ENCODE measurements around the gene NR1D1. TPM values are rescaled to one million over a fixed set of nuclear protein-coding genes. Genes with fewer than 3 reads are reported as not detected.

The NR1D1 gene
- polyA plus RNA-seq, 1 donor = 4.1 TPM

- DNase-seq = no peak
These were observed 11.9 kb upstream of the NR1D1 start for GRCh38 chr17:40112191-40112711.

GRCh38 chr17:40111221-40112128 is 11.1 kb upstream of the NR1D1 start:
- peak; percentile 95 for DNase-seq

GRCh38 chr17:40110026-40110845 is 9.8 kb upstream of the NR1D1 start:
- no peak for DNase-seq

GRCh38 chr17:40108970-40109824 is 8.8 kb upstream of the NR1D1 start:
- DNase-seq = no peak

GRCh38 chr17:40107522-40108174 is 7.3 kb upstream of the NR1D1 start:
- no peak for DNase-seq

- DNase-seq = no peak
These were observed 6.6 kb upstream of the NR1D1 start for GRCh38 chr17:40106760-40107521.

- no peak for DNase-seq
These were observed 5.7 kb upstream of the NR1D1 start for GRCh38 chr17:40105861-40106759.

- DNase-seq = no peak
These were observed 4.5 kb upstream of the NR1D1 start for GRCh38 chr17:40104594-40105486.

- DNase-seq = no peak
These were observed 3.3 kb upstream of the NR1D1 start for GRCh38 chr17:40103688-40104087.

GRCh38 chr17:40103071-40103661 is 2.8 kb upstream of the NR1D1 start:
- no peak for DNase-seq

GRCh38 chr17:40101367-40102210 is 1.2 kb upstream of the NR1D1 start:
- no peak for DNase-seq

GRCh38 chr17:40100669-40101366 is 429 bp upstream of the NR1D1 start:
- peak; percentile 90 for DNase-seq

- DNase-seq = no peak
These were observed 570 bp downstream of the NR1D1 start for GRCh38 chr17:40099619-40100418.

- peak; percentile 87 for DNase-seq
These were observed 1.4 kb downstream of the NR1D1 start for GRCh38 chr17:40098846-40099618.

Measured in left kidney (tissue), 2 donors.